ENCODE data around the gene RAB17.

The RAB17 gene

DNA sequence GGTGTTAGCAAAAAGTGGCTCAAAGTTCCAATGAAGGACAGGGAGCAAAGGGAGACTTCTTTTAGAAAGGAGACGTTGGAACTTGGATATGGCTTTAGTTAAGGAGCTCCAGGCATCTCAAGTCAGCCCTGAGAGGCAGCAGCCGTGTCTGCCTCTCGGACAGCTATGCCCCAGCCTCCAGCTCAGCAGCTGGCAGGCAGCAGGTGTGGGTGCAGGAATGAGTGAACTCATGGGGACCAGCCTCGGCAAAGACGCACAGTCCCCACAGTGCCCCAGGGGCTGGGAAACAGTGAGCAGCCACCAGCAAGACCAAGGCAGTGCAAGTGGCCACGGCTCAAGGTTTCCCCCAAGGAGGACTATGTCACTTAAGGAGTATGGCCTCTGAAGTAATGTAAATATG is 35.2 kb upstream of the RAB17 start:
- 0 out of 2 replicates have a peak overlapping the region, but pooled peaks have one; percentile 10 for H2AFZ ChIP-seq (ENCODE audit: low read length)
- TF ChIP-seq, protein P1, sequence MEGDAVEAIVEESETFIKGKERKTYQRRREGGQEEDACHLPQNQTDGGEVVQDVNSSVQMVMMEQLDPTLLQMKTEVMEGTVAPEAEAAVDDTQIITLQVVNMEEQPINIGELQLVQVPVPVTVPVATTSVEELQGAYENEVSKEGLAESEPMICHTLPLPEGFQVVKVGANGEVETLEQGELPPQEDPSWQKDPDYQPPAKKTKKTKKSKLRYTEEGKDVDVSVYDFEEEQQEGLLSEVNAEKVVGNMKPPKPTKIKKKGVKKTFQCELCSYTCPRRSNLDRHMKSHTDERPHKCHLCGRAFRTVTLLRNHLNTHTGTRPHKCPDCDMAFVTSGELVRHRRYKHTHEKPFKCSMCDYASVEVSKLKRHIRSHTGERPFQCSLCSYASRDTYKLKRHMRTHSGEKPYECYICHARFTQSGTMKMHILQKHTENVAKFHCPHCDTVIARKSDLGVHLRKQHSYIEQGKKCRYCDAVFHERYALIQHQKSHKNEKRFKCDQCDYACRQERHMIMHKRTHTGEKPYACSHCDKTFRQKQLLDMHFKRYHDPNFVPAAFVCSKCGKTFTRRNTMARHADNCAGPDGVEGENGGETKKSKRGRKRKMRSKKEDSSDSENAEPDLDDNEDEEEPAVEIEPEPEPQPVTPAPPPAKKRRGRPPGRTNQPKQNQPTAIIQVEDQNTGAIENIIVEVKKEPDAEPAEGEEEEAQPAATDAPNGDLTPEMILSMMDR (IDR thresholded peaks at IDR 0.05; ENCODE audit: low read length), result no peak
- TF ChIP-seq EZH2phosphoT487 (IDR thresholded peaks at IDR 0.05; ENCODE audit: low read length) (no peak), EZH2 (optimal IDR thresholded peaks at IDR 0.05; ENCODE audit: low read depth, low read length) (no peak)
- H3K4me2 ChIP-seq (ENCODE audit: low read depth, low read length), result peak overlapping the region; percentile 16; the same call in 1 of the 2 replicates
- no peaks in the 10 kb centered on the region for H4K20me1 ChIP-seq (ENCODE audit: insufficient read depth, low read length)
- peaks cover 13% of the 10 kb centered on the region for H3K4me1 ChIP-seq (ENCODE audit: low read length)
- H3K79me2 ChIP-seq (ENCODE audit: low read length), result no peaks in the 10 kb centered on the region
- H3K4me3 ChIP-seq (ENCODE audit: low read length), result no peak overlapping the region
- H3K27me3 ChIP-seq (replicated peaks; ENCODE audit: insufficient read depth, low read length), result no peaks in the 10 kb centered on the region; the same call in 1 of the 2 replicates
- DNase-seq, result peak; percentile 20
- H3K9me2 ChIP-seq (replicated peaks; ENCODE audit: insufficient read depth, low read length), result no peaks in the 10 kb centered on the region
- no peaks in the 10 kb centered on the region for H3F3A ChIP-seq (ENCODE audit: insufficient read depth, low read length)
- no peaks in the 10 kb centered on the region for H3K36me3 ChIP-seq (replicated peaks; ENCODE audit: insufficient read depth, low read length)
- H3K9me3 ChIP-seq (replicated peaks; ENCODE audit: insufficient read depth, low read length), result no peaks in the 10 kb centered on the region
- H3K27ac ChIP-seq (ENCODE audit: low read length), result peak overlapping the region; percentile 43; the same call in 1 of the 2 replicates
- no peak overlapping the region for H3K9ac ChIP-seq (ENCODE audit: low read length)

DNA sequence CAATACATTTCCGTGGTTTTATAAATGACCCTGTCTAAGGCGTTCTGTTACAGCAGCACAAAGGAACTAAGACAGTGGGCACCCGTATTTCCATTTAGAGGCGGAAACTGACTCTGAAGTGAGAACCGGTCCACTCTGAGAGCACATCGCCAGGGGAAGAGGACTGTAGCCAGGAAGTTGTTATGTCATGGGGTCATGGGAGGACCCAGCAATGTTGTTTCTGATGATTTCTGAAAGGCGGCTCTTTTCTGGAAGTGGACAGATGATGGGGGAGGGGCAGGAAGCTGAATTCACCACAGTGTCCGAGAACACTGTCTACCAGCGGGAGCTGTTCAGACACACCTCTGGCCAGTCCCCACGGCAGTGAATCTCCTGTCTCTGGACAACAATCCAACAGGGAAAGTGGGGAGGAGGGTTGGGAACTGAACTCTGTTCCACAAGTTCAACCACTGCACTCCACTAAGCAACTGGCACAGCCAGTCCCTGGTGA is 34.7 kb upstream of the RAB17 start:
- H3K4me3 ChIP-seq (ENCODE audit: low read length), result no peak overlapping the region
- H2AFZ ChIP-seq (ENCODE audit: low read length), result no peak overlapping the region
- H3K4me2 ChIP-seq (ENCODE audit: low read depth, low read length), result no peak overlapping the region; the same call in 1 of the 2 replicates
- H3K27me3 ChIP-seq (replicated peaks; ENCODE audit: insufficient read depth, low read length), result no peaks in the 10 kb centered on the region; the same call in 1 of the 2 replicates
- H3K4me1 ChIP-seq (ENCODE audit: low read length), result peaks cover 13% of the 10 kb centered on the region
- peak overlapping the region; percentile 43; the same call in 1 of the 2 replicates for H3K27ac ChIP-seq (ENCODE audit: low read length)
- no peaks in the 10 kb centered on the region for H3K9me2 ChIP-seq (replicated peaks; ENCODE audit: insufficient read depth, low read length)
- H3K79me2 ChIP-seq (ENCODE audit: low read length), result no peaks in the 10 kb centered on the region
- no peaks in the 10 kb centered on the region for H3F3A ChIP-seq (ENCODE audit: insufficient read depth, low read length)
- H3K36me3 ChIP-seq (replicated peaks; ENCODE audit: insufficient read depth, low read length), result no peaks in the 10 kb centered on the region
- no peaks in the 10 kb centered on the region for H3K9me3 ChIP-seq (replicated peaks; ENCODE audit: insufficient read depth, low read length)
- DNase-seq, result no peak
- no peaks in the 10 kb centered on the region for H4K20me1 ChIP-seq (ENCODE audit: insufficient read depth, low read length)
- no peak overlapping the region for H3K9ac ChIP-seq (ENCODE audit: low read length)
- TF ChIP-seq, protein P1 (IDR thresholded peaks at IDR 0.05; ENCODE audit: low read length), result no peak
- TF ChIP-seq EZH2phosphoT487 (IDR thresholded peaks at IDR 0.05; ENCODE audit: low read length), result no peak
- TF ChIP-seq EZH2 (optimal IDR thresholded peaks at IDR 0.05; ENCODE audit: low read depth, low read length), result no peak

DNA sequence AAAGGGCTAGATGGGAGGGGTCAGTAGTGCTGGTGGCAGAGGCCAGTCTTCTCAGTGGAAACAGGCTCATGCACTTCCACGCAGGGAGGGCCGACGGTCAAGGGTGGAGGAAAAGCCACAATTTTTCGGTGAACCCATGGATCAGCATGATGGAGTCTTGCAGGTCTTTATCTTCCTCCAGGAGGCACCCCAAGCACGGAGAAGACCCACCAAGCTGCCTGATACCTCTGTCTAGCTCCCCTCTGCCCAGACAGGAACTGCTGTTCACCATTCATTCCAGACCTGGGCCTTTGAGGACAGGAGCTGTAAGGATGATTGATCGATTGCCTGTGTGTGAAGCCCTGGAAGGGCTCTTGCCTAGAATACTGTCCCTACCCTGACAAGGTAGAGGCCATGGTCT is 34.0 kb upstream of the RAB17 start:
- H3K4me1 ChIP-seq (ENCODE audit: low read length), result peaks cover 13% of the 10 kb centered on the region

More for the DNA sequence above, 34.0 kb upstream of the RAB17 start:
- H3K9me3 ChIP-seq (replicated peaks; ENCODE audit: insufficient read depth, low read length), result no peaks in the 10 kb centered on the region
- H4K20me1 ChIP-seq (ENCODE audit: insufficient read depth, low read length), result no peaks in the 10 kb centered on the region
- H3K36me3 ChIP-seq (replicated peaks; ENCODE audit: insufficient read depth, low read length), result no peaks in the 10 kb centered on the region
- H3K9me2 ChIP-seq (replicated peaks; ENCODE audit: insufficient read depth, low read length), result no peaks in the 10 kb centered on the region
- TF ChIP-seq EZH2 (optimal IDR thresholded peaks at IDR 0.05; ENCODE audit: low read depth, low read length) (no peak), EZH2phosphoT487 (IDR thresholded peaks at IDR 0.05; ENCODE audit: low read length) (no peak)
- TF ChIP-seq, protein P1 (IDR thresholded peaks at IDR 0.05; ENCODE audit: low read length), result no peak
- H3F3A ChIP-seq (ENCODE audit: insufficient read depth, low read length), result no peaks in the 10 kb centered on the region
- no peak overlapping the region for H2AFZ ChIP-seq (ENCODE audit: low read length)
- H3K9ac ChIP-seq (ENCODE audit: low read length), result no peak overlapping the region
- no peak overlapping the region for H3K27ac ChIP-seq (ENCODE audit: low read length)
- H3K27me3 ChIP-seq (replicated peaks; ENCODE audit: insufficient read depth, low read length), result no peaks in the 10 kb centered on the region; the same call in 1 of the 2 replicates
- no peak overlapping the region for H3K4me3 ChIP-seq (ENCODE audit: low read length)
- DNase-seq, result no peak
- no peaks in the 10 kb centered on the region for H3K79me2 ChIP-seq (ENCODE audit: low read length)
- no peak overlapping the region for H3K4me2 ChIP-seq (ENCODE audit: low read depth, low read length)
